GM19455 (cell line): ENCODE data around the gene TM4SF20.
"Not testable (repeated sequence)": the region's sequence is repeated elsewhere in the genome, so short reads cannot be mapped to it uniquely, and the experiment has no call there.

Source experiments
- ATAC-seq: cut with Tn5 transposase; IDR thresholded peaks from one replicate; pipeline ENCODE4 v1.9.1; 2021; ENCODE audit not compliant: unreplicated experiment

Gene TM4SF20

GRCh38 chr2:227368574-227368973, 10.5 kb downstream of the TM4SF20 start:
- no peak for ATAC-seq

- no peak for ATAC-seq
Observed at GRCh38 chr2:227367427-227367795, 11.7 kb downstream of the TM4SF20 start.

- ATAC-seq = no peak
Observed at GRCh38 chr2:227366769-227367426, 12.2 kb downstream of the TM4SF20 start.

GRCh38 chr2:227365833-227366232, 13.3 kb downstream of the TM4SF20 start:
- ATAC-seq = no peak

GRCh38 chr2:227364585-227365263, 14.4 kb downstream of the TM4SF20 start:
- ATAC-seq = not testable (repeated sequence)

- ATAC-seq = no peak
Observed at GRCh38 chr2:227363756-227364155, 15.3 kb downstream of the TM4SF20 start.

- ATAC-seq = no peak
Observed at GRCh38 chr2:227360351-227360750, 18.8 kb downstream of the TM4SF20 start.

- peak; percentile 53 for ATAC-seq
Observed at GRCh38 chr2:227351639-227352038, 27.5 kb downstream of the TM4SF20 start.

- ATAC-seq = no peak
Observed at GRCh38 chr2:227349989-227350612, 29.0 kb downstream of the TM4SF20 start.

- ATAC-seq = no peak
Observed at GRCh38 chr2:227348324-227348723, 30.8 kb downstream of the TM4SF20 start.

GRCh38 chr2:227347117-227347516, 32.0 kb downstream of the TM4SF20 start:
- ATAC-seq = no peak

- no peak for ATAC-seq
Observed at GRCh38 chr2:227344231-227344630, 34.9 kb downstream of the TM4SF20 start.

- ATAC-seq = no peak
Observed at GRCh38 chr2:227341553-227341952, 37.6 kb downstream of the TM4SF20 start.

- no peak for ATAC-seq
Observed at GRCh38 chr2:227340106-227340505, 39.0 kb downstream of the TM4SF20 start.

GRCh38 chr2:227339098-227339599, 40.0 kb downstream of the TM4SF20 start:
- ATAC-seq = no peak

GRCh38 chr2:227337442-227337841, 41.7 kb downstream of the TM4SF20 start:
- no peak for ATAC-seq

GRCh38 chr2:227335713-227336112, 43.4 kb downstream of the TM4SF20 start:
- no peak for ATAC-seq

- no peak for ATAC-seq
Observed at GRCh38 chr2:227326783-227327182, 52.3 kb downstream of the TM4SF20 start.

GRCh38 chr2:227325839-227326195, 53.3 kb downstream of the TM4SF20 start:
- ATAC-seq = no peak

- ATAC-seq = peak; percentile 98
Observed at GRCh38 chr2:227324995-227325838, 53.9 kb downstream of the TM4SF20 start, which contains the start of gene MFF. MFF (plus strand) TSS chr2:227325251; CDS start chr2:227330666, 5,415 bp downstream.

GRCh38 chr2:227324642-227324994, 54.5 kb downstream of the TM4SF20 start:
- no peak for ATAC-seq
